Activated CD4-positive, CD25-positive, alpha-beta regulatory T cell treated with anti-CD3 and anti-CD28 coated beads, Interleukin-2, amount 50 U/mL, for 24 hours (primary cell): Measurements from ENCODE around the gene NCOA5.

ENCODE experiments used
- ATAC-seq, 2 donors: fragments of 150-1000 bp; cut with Tn5 transposase; one replicate each; pipeline ENCODE4 v1.10.0; 2021; ENCODE audit warnings: mild to moderate bottlenecking in 1 of 2, moderate library complexity in 1 of 2

The NCOA5 gene

DNA sequence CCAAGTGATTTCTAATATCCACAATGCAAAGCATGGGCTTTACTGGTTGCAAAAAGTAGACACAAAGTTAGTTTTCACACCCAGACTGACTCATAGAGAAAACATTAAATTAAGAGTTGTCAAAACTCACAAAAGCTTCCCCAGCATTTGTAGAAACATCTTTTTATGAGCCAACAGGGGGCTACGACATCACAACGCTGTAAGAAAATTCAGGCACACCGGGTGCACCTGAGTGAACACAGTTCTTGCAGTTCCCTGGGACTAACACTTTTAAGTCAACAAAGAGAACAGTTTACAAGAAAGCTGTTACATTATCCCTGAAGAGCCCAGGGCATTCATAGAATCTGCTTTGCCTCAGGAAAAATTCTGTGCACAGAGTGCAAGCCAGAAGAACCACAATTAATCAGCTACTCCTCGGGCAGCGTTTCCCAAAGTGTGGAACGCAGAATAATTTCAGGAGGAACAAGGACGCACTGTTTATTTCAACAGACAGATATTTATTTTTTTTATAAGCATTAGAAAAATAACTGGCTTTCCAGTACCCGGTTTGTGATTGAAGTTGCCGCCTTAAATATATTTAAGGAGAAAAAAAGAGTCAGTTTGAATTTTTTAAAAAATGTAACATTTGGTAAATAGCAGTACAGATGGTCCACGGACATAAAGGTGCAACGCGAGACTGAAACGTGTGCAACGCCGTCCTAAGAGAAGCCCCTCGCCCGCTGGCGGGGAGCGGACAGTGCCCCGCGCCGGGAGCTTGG is 1.2 kb downstream of the NCOA5 start:
- no peak for ATAC-seq

- no peak for ATAC-seq
Observed at GRCh38 chr20:46087161-46087560, 2.6 kb downstream of the NCOA5 start.

DNA sequence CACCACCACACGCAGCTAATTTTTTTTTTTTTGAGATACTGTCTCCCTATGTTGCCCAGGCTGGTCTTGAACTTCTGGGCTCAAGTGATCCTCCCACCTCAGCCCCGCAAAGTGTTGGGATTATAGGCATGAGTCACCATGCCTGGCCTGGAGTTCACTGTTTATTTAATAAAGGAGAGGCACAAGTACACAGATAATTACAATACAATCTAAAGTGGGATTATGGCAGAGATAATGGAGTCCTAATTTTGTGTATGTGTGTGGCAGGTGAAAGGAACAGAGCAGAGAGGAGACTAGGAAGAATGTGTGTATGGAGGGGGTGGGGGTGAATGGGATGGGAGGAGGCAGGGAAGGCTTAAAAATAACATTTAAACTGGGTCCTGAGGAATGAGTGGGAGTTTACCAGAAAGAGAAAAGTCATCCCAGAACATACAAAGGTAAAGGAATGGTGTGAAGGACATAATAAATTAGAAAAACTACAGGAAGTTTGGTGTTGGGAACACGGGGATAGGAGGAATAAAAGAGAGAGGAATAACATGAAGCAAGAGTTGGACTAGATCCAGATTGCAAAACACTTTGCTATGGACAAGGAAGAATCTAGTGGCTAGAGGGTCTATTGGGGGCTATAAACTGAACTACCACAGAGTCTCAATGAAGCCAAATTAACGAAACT is 4.4 kb downstream of the NCOA5 start:
- ATAC-seq, result no peak

DNA sequence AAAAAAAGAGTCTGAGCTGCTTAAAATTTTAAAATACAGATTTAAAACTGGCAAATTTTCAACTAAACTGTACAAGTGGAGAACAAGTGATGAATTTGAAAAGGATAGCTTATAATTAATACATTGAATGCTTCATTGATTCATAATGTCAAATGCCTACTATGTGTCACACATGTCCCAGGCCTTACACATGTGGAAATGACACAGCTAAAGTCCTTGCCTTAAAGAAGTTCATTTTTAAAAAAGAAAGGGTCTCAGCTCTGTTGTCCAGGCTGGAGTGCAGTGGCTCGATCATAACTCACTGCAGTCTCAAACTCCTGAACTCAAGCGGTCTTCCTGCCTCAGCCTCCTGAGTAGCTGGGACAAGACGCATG is 5.0 kb downstream of the NCOA5 start:
- no peak for ATAC-seq

GRCh38 chr20:46083531-46084061 is 6.2 kb downstream of the NCOA5 start:
- ATAC-seq, result no peak

GRCh38 chr20:46083101-46083500 is 6.7 kb downstream of the NCOA5 start:
- no peak for ATAC-seq

DNA sequence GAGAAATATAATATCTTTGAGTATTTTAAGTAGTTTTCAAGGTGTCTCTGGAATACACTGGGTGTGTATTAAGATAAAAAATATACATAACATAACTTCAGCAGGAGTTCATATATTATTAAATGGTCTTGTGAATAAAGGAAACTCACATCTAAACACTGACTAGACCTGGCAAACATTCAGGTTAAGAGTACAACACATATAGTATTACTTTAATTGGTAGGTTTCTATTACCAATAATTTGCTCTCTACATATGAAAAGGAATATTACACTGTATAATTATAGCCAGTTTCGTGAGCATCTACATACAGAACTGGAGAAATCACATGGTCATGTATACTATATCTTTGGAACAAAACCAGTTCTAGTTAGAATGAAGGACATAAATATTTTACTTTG is 8.7 kb downstream of the NCOA5 start:
- no peak for ATAC-seq

DNA sequence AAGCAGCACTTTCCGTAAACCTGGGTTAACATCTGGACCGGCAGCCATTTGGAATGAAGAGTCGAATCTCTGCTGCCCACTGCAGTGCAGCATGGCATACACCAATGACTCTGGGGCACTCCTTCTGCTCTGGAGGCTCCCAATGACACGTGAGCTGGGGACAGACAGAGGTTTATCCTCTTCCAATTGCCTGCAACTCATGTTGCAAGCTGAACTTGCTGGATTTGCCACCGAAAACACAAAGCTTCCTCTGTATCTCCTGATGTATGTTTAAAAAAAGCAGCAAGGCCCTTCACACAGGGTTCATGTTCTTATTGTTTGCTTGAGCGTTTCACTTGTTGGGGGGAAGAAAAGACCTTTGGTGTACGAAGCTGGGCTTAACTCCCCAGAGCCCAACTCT is 10.8 kb downstream of the NCOA5 start:
- no peak for ATAC-seq

- no peak for ATAC-seq
Observed at GRCh38 chr20:46077642-46078305, 12.0 kb downstream of the NCOA5 start.

DNA sequence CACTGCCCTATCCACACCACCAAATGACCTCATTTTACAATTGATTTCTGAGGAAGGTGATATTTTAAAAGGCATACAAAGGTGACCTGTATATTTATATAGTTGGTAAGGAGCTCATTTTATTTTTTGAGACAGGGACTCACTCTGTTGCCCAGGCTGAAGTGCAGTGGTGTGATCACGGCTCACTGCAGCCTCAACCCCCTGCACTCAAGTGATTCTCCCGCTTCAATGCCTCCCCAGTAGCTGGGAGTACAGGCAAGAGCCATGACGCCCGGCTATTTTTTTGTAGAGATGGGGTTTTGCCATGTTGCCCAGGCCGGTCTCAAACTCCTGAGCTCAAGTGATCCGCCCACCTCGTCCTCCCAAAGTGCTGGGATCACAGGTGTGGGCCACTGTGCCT is 13.0 kb downstream of the NCOA5 start:
- no peak for ATAC-seq

GRCh38 chr20:46074006-46074405 is 15.8 kb downstream of the NCOA5 start:
- ATAC-seq, result no peak

DNA sequence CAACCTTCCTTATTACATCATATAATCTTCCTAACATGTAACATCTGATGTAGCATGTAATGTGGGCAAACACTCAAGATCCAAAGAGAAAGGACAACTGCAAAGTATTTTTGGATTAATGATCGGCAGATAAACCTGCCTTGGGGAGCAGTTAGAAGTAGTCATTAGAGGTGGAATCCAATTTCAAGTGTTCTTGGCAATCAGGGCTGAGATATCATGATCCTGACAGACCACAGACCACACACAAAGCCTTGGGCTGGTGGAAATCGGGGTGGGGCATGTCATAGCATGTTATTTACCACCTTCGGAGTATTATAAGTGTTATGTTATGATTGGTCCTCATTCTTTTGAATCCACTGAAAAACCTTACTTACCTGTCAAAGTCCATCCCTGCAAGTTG is 16.3 kb downstream of the NCOA5 start:
- no peak for ATAC-seq

DNA sequence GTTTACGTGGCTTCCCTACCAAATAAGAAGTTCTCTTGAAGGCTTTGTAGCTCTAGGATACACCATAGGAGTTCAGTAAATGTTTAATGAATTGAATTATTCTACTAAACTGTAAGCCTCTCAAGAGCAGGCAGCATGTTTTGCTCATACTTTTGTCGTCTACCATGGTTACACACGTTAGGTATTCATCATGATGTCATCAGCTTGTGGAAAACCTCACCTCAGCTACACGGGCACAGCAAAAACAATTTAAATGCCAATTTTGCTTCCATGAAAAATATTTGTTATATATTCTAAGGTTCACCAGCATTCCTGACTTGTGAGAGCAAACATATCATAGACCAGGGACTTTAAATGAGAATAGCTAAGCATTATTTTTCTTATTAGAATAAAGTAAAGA is 16.7 kb downstream of the NCOA5 start:
- no peak for ATAC-seq

- ATAC-seq, result no peak
Observed at GRCh38 chr20:46071573-46071972, 18.2 kb downstream of the NCOA5 start.

DNA sequence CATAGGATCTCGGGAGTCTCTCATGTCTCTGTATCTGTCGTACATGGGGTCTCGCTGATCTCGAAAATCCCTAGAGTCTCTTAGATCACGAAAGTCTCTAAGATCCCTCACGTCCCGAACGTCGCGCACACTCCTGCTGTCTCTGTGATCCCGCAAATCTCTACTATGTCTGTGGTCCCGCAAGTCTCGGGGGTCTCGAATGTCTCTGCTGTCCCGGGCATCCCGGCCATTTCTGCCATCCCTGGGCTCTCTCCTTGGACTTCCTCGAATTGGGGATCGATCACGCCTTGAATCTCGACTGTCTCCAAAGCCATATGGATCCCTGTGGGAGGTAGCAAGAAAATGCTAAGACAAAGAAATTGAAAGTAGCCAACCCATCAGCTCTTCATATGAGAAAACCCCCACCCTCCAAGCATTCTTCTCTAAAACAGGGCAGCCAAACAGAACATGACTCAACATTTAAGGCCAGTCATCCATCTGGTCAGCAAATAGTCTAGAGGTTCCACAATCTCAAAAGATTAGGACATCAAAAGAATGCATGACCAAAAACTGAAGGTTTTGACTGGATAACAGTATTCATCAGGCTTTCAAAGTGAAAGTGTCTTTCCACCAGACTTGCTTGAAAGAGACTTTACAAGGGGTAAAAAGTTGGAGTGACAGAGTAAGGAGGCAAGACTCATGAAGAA is 19.4 kb downstream of the NCOA5 start:
- no peak for ATAC-seq

DNA sequence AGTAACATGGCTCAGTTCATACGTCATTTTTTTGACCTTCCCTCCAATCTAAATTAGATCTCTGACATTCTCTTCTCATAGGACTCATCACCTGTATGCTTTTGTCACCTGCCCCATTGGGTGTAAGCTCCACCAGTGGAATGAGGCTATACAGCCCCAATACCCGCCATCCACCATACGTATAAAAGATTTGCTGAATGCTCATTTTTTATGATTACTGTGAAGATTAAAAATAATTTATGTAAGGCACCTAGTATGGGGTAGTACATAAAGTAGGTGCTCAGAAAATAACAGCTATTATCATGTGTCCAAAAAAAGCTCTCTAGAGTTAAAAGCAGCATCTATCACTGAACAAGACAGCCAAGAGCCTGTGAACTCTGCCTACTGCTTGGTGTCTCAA is 24.1 kb downstream of the NCOA5 start:
- no peak for ATAC-seq

DNA sequence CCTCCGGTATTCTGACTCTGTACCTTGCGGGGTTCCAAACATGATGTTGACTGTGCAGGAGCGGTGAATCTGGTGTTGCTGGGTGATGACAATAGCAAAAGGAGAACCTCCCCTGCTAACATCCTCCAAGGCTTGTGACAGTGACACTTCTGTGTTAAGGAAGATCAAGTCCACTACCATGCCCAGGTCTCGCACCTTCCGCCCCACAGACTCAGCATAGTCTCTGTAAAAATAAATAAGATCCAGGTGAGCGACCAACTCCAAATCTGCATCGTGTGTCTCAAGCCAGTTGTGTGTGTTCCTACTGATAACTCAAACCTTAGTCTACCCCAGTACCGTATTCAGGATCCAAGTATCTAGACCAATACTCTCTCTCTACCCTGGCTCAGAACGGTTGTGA is 24.8 kb downstream of the NCOA5 start:
- ATAC-seq, result no peak

- ATAC-seq, result peak in 1 of 2 donors; percentile 43
Observed at GRCh38 chr20:46063652-46064054, 26.1 kb downstream of the NCOA5 start.

GRCh38 chr20:46063151-46063550 is 26.6 kb downstream of the NCOA5 start:
- no peak for ATAC-seq

DNA sequence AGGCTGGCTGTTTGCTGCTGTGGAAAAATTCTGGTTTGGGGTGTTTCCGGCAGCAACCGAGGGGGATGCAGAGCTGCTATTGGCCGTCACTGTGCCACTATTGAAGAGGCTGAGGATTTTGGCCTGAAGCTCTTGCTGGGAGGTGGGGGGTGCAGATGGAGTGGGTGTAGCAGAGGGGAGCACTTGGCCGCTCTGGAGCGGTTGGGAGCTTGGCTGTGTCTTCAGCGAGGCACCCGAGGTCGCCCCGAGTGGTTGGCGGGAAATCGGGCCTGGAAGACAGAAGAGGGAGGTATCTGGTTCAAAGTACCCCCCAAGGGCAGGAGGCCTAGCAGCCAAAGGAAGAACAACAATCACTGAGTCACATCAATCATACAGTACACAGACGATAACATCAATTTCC is 27.1 kb downstream of the NCOA5 start:
- ATAC-seq, result no peak

GRCh38 chr20:46062151-46062550 is 27.6 kb downstream of the NCOA5 start:
- no peak for ATAC-seq

DNA sequence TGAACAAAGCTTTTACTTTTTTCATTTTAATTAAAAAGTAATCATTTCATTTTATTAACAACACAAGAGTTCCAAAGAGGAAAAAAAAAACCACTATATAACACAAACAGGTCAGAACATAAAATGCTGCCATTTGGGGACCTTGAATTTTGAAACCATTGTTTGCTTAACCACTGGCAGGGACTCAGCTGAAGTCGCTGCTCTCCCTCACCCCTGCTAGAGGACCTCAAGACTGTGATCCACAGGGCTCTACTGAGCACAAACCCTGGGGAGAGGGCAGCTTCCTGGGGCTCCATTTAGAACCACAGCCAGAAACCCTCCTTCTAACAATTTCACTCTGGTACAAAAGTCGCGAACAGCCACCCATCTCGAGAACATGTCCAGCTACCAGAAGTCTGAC is 28.8 kb downstream of the NCOA5 start:
- no peak for ATAC-seq

DNA sequence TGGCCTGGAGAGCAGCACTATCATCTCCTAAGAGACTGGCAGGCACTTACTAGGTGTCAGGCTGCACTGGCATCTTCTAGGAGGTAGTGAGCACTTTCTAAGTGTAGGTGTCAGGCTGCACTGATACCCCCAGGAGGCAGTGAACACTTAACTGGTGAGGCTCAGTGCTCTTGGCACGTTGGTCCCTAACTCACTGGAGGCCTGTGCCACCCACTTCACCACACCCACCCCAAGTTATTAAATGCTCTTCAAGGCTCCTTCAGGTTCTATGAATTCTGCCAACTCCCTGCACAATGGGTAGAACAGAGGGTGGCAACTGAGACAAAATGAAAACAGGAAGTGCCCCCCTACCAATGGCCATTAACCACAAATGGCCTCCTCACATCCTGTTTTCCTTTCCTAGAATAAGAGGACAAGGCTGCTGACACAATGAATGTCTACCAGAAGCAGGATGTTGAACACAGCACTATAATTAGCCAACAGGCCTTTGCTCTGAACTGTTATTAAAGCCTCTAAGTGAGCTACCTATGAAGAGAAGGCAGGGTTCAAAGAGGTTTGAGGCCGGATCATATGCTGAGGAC is 29.4 kb downstream of the NCOA5 start:
- peak; percentile 33 to 47 for ATAC-seq
